Effector memory CD8-positive, alpha-beta T cell (primary cell): ENCODE results near the gene ATG101.

ENCODE experiments used
- ATAC-seq: fragments of 150-1000 bp; cut with Tn5 transposase; replicated peaks from 2 replicates; pipeline ENCODE4 v1.10.0; 2021; ENCODE audit warnings: mild to moderate bottlenecking, moderate library complexity
- DNase-seq, 3 experiments: peaks; one replicate each; pipeline ENCODE4 v3.0.0; 2021
- H3K27ac Mint-ChIP-seq, 2 donors: one replicate each; pipeline ENCODE4 v1.8.0; 2022; ENCODE audit warnings: mild to moderate bottlenecking in 2 of 2, mixed read lengths in 2 of 2, moderate library complexity in 2 of 2
- H3K27me3 Mint-ChIP-seq, 2 donors: one replicate each; pipeline ENCODE4 v1.8.0; 2022; ENCODE audit warnings: mixed read lengths in 2 of 2
- H3K36me3 Mint-ChIP-seq: one replicate; pipeline ENCODE4 v1.8.0; 2022; ENCODE audit warnings: mild to moderate bottlenecking, moderate library complexity, mixed read lengths; ENCODE audit not compliant: insufficient read depth
- H3K4me1 Mint-ChIP-seq, 2 donors: one replicate each; pipeline ENCODE4 v1.8.0; 2022; ENCODE audit warnings: low read depth in 2 of 2, mixed read lengths in 2 of 2
- H3K4me3 Mint-ChIP-seq, 2 donors: one replicate each; pipeline ENCODE4 v1.8.0; 2022; ENCODE audit warnings: mild to moderate bottlenecking in 2 of 2, mixed read lengths in 2 of 2, moderate library complexity in 2 of 2
- H3K9me3 Mint-ChIP-seq, 2 donors: one replicate each; pipeline ENCODE4 v1.8.0; 2022; ENCODE audit warnings: mixed read lengths in 2 of 2

Gene ATG101

DNA sequence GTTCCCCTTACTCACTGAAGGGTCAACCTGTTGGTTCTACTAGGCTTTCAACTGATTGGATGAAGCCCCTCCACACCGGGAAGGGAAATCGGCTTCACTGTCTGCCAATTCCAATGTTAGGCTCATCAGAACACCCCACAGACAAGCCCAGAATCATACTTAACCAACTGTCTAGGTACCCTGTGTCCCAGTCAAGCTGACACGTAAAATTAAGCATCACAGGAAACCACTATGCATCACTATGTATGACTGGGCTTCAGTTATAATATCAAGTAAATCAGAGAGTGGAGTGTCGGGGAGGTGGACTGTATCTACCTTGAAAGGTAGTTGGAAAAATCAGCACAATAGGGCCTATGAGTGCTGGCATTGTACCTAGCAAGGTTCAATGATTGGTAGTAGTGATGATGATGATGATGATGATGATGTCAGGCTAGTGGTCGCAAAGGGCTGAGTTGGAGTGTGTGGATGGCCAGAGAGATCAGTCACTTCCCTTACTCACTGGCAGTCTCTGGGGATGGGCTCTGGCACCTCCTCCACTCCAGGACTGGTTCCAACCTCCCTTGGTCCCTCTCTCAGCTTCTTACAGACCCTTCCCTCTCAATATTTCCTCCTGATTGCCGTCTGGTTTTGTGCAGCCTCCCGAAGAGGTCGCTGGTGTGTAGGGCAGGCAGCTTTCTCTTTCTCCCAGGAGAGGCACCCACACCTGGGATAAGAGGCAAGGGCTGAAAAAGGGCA lies 3.3 kb upstream of the ATG101 start:
- peaks cover 18 to 27% of the 10 kb centered on the region in 2 donors for H3K4me1 Mint-ChIP-seq
- H3K27ac Mint-ChIP-seq: no peak overlapping the region
- peaks cover 23 to 34% of the 10 kb centered on the region in 2 donors for H3K27me3 Mint-ChIP-seq
- DNase-seq: no peak
- H3K36me3 Mint-ChIP-seq: peaks cover 13% of the 10 kb centered on the region
- H3K4me3 Mint-ChIP-seq: no peak overlapping the region
- no peaks in the 10 kb centered on the region for H3K9me3 Mint-ChIP-seq
- no peak for ATAC-seq

DNA sequence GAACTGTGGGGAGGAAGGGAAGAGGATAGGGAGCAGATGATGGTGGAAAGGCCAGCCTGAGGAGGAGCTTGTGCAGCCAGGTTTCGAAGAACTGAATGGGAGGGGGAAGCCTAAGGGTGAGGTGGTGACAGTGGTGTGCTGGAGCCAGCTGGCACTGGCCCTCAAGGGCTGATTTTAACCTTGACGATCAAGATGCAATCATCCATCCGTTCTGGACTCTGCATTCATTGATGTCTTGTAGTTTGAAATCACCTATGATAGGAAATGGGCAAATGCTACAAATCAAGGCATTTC lies 2.8 kb upstream of the ATG101 start:
- H3K4me1 Mint-ChIP-seq: peaks cover 20 to 30% of the 10 kb centered on the region in 2 donors
- H3K27ac Mint-ChIP-seq: no peak overlapping the region
- peaks cover 23 to 34% of the 10 kb centered on the region in 2 donors for H3K27me3 Mint-ChIP-seq
- peaks cover 13% of the 10 kb centered on the region for H3K36me3 Mint-ChIP-seq
- DNase-seq: no peak
- no peak overlapping the region for H3K4me3 Mint-ChIP-seq
- no peak for ATAC-seq
- H3K9me3 Mint-ChIP-seq: no peaks in the 10 kb centered on the region

DNA sequence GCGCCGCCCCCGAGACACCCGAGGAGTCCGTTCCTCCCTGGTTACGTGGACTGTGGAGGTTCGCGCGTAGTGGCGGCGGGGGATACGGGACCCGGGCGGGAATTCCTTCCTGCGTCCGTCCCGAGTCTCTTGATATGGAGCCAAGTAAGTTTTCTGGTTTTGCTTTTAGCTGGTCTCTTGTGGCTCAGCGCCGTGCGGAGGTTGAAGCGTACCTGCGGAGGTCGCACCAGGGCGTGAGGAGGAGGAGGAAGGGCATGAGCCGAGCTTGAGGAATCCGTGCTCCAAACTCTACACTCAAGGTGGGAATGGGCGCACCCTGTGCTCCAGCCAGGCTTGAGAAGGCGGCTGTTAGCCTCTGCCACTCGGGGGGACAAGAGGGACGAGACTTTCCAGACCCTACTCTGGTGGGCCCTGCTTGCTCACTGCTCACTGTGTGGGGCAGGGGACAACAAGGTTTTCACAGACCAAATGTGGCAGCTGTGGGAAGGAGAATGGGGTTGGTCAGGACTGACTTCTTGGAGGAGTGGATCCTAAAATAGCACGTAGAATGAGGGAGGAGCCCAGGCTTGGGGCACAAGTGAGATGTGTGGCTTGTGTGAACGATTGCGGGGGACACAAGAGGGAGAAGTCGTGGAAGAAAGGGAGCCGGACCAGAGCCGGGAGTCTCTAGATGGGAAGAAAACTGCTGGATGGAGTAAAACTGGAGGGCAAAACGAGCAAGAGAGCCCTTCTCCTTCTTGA lies 577 bp downstream of the ATG101 start:
- ATAC-seq: no peak
- DNase-seq: no peak
- Mint-ChIP-seq H3K4me1 (peaks cover 34 to 39% of the 10 kb centered on the region in 2 donors), H3K27me3 (peaks cover 6 to 12% of the 10 kb centered on the region in 2 donors), H3K36me3 (peaks cover 36% of the 10 kb centered on the region), H3K4me3 (peak overlapping the region; percentile 93 to 96), H3K27ac (peak overlapping the region; percentile 97 to 98), H3K9me3 (no peaks in the 10 kb centered on the region)

DNA sequence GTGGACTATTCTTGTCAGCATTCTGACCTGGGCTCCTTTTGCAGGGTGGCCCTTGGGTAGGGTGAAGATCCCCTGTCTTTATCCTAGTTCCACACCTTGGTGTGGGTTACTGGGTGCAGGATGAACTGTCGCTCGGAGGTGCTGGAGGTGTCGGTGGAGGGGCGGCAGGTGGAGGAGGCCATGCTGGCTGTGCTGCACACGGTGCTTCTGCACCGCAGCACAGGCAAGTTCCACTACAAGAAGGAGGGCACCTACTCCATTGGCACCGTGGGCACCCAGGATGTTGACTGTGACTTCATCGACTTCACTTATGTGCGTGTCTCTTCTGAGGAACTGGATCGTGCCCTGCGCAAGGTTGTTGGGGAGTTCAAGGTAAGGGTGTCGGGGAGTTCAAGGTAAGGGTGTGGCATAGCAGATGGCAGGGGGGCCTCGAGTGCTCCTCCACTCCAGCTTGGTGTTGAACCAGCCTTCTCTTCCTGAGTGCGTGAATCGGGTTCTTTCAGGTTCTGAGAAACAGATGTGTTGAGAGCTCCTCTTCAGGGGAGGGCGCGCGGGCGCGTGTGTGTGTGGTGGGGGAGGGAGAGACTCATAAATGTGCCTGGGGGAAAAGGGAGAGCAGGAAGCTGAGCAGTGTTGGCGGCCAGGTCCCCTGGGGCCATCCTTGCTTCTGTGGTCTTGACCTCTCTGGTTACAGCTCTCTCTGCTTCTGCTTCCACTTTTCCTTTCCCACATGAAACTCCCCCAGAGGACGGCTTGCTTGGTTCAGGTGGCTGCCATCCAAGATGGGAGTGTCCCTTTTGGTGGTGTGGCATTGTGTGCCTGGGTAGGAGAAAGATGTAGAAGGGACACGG lies 4.0 kb downstream of the ATG101 start:
- Mint-ChIP-seq H3K9me3 (no peaks in the 10 kb centered on the region), H3K4me1 (peaks cover 34 to 39% of the 10 kb centered on the region in 2 donors), H3K27ac (peak overlapping the region; percentile 21 to 33), H3K27me3 (no peaks in the 10 kb centered on the region), H3K36me3 (peaks cover 54% of the 10 kb centered on the region), H3K4me3 (no peak overlapping the region)
- no peak for DNase-seq
- ATAC-seq: no peak

DNA sequence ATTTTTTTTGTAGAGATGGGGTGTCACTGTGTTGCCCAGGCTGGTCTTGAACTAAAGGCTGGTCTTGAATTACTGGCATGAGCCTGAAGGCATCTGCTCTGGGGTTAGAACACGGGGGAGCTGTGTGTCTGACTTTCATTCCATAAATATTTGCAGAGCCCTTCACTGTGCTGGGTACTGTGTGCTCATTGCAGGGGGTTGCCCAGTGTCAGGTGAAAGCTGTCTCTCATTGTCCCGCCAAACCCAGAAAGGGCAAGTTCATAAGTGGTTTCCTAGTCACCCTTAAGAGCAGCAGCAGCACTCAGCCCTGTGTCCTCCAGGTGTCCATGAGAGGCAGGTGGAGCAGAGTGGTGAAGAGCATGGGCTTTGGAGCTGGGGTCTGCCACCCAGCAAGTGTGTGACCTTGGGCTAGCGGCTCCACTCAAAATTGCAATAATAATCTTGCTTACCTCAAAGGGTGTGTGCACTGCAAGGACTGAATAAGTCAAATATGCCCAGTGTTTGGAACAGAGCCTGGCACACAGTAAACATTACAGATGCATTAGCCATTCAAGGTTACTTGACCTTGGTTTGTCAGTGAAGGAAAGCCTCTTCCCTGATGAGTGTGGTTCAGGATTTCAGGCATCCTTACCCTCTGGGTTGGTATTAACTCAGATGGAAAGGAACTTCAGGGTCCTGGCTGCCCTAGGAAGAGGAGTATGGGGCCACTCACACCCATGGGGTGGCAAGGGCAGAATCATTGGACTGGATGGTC lies 5.4 kb downstream of the ATG101 start:
- peaks cover 45% of the 10 kb centered on the region for H3K36me3 Mint-ChIP-seq
- H3K27ac Mint-ChIP-seq: no peak overlapping the region
- ATAC-seq (no peak), DNase-seq (no peak)
- no peaks in the 10 kb centered on the region for H3K27me3 Mint-ChIP-seq
- H3K4me1 Mint-ChIP-seq: peaks cover 28 to 32% of the 10 kb centered on the region in 2 donors
- no peak overlapping the region for H3K4me3 Mint-ChIP-seq
- no peaks in the 10 kb centered on the region for H3K9me3 Mint-ChIP-seq

DNA sequence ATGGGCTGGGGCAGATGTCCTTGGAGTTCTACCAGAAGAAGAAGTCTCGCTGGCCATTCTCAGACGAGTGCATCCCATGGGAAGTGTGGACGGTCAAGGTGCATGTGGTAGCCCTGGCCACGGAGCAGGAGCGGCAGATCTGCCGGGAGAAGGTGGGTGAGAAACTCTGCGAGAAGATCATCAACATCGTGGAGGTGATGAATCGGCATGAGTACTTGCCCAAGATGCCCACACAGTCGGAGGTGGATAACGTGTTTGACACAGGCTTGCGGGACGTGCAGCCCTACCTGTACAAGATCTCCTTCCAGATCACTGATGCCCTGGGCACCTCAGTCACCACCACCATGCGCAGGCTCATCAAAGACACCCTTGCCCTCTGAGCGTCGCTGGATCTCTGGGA lies 7.0 kb downstream of the ATG101 start:
- H3K9me3 Mint-ChIP-seq: no peaks in the 10 kb centered on the region
- DNase-seq: no peak
- no peak overlapping the region for H3K27ac Mint-ChIP-seq
- H3K27me3 Mint-ChIP-seq: no peaks in the 10 kb centered on the region
- H3K36me3 Mint-ChIP-seq: peaks cover 44% of the 10 kb centered on the region
- no peak overlapping the region for H3K4me3 Mint-ChIP-seq
- no peak for ATAC-seq
- H3K4me1 Mint-ChIP-seq: peaks cover 18 to 22% of the 10 kb centered on the region in 2 donors

DNA sequence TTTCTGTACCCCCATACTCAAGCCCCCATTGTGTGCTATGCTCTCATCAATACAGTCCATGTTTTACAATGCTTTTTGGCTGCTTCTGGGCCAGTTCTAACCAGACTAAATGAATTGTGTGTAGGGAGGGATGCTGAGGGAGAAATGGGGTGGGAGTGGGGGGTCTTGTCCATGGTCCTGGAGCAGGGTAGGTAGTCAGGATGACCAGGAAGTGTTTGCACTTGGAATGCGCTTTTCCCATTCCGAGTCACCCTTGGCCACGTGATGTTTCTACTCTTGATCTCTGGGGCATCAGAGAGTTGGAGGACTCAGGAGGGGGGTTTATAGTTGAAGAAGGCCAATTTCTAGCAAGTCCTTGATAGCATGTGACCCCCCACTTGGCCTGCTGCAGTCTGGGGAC lies 8.5 kb downstream of the ATG101 start:
- Mint-ChIP-seq H3K4me1 (peaks cover 10 to 18% of the 10 kb centered on the region in 2 donors), H3K36me3 (peaks cover 40% of the 10 kb centered on the region), H3K4me3 (no peak overlapping the region), H3K9me3 (no peaks in the 10 kb centered on the region), H3K27me3 (no peaks in the 10 kb centered on the region), H3K27ac (no peak overlapping the region)
- DNase-seq (no peak), ATAC-seq (no peak)

DNA sequence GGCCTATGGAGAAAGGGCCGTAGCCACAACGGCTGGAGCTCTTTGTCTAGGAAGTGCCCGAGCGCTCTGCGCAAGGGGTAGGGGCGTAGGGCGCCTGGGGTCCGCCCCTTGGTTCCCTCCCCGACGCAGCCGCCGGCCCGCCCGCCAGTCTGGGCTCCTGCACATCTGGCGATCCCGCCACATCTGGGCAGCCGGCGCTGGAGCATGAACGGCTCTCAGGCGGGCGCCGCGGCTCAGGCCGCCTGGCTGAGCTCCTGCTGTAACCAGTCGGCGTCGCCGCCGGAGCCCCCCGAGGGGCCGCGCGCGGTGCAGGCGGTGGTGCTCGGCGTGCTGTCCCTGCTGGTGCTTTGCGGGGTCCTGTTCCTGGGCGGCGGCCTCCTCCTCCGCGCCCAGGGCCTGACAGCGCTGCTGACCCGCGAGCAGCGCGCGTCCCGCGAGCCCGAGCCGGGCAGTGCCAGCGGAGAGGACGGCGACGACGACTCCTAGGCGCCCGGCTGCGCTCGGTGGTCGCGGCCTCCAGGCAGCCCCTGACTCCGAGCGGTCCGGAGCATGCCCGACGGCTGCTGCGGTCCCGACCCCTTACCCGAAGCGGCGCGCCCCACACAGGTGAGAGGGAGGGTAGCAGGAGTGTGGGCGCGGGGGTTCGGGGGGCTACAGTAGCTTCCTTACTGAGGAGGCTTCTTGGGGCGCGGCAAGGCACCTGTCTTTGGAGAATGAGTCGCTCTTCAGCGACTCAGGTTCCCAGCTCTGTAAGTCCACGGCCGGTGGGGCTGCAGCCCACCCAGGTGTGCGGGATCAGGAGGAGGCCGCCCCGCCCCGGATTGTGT lies 10.0 kb downstream of the ATG101 start, which contains the start of gene SMIM41:
TSS of gene SMIM41 (plus strand) at position 129 of the 827 bp plus-strand sequence. CDS start at position 205, 76 bp downstream.
- no peak for ATAC-seq
- H3K27me3 Mint-ChIP-seq: no peaks in the 10 kb centered on the region
- H3K27ac Mint-ChIP-seq: no peak within 1 kb of the TSS

DNA sequence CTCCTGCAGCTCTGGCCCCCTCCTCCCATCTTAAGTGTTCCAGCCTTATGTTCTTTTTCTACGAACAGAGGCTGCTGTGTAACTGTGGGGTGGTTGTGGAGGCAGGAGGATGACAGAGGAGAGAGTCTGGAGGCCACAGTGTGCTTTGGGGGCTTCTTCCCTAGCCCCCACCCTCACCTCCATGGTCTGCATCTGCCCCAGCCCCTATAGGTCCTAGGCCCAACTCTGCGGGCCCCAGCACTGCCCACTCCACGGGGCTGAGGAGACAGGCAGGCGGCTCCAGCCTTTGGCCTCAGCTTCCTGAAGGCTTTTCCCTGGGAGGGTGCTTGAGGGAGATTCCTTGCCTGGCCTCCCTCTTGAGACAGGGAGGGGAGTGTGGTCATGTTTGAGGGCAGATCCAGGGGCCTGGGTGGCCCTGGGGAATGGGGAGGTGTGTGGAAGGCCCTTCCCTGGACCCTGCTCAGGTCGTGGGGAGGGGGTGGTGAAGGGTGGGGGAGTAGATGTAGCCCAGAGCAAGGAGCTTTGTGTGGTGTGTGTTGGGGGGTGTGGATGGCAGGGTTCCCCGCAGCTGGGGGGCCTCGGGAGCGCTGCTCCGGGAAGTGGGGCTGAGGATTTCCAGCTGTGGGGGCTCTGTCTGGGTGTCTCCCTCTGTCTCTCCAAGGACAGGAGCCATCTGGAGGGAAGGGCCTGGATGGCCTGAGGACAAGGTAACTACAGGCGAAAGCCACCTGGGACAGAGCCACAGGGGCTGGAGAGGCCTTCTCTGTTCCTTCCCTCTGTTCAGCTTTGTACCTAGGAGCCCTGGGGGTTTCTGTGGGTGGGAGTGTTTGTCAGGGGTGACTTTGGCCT lies 10.8 kb downstream of the ATG101 start:
- peaks cover 20% of the 10 kb centered on the region for H3K36me3 Mint-ChIP-seq
- peaks cover 6 to 12% of the 10 kb centered on the region in 2 donors for H3K4me1 Mint-ChIP-seq
- no peak overlapping the region for H3K27ac Mint-ChIP-seq
- H3K27me3 Mint-ChIP-seq: peaks cover 0 to 4% of the 10 kb centered on the region in 2 donors
- no peak for DNase-seq
- no peak overlapping the region for H3K4me3 Mint-ChIP-seq
- ATAC-seq: no peak
- no peaks in the 10 kb centered on the region for H3K9me3 Mint-ChIP-seq

More for the DNA sequence above, 10.0 kb downstream of the ATG101 start, which contains the start of gene SMIM41:
- H3K36me3 Mint-ChIP-seq: peaks cover 27% of the 10 kb centered on the region
- no peak for DNase-seq
- no peak within 1 kb of the TSS for H3K4me3 Mint-ChIP-seq
- no peaks in the 10 kb centered on the region for H3K9me3 Mint-ChIP-seq
- peaks cover 6 to 12% of the 10 kb centered on the region in 2 donors for H3K4me1 Mint-ChIP-seq

DNA sequence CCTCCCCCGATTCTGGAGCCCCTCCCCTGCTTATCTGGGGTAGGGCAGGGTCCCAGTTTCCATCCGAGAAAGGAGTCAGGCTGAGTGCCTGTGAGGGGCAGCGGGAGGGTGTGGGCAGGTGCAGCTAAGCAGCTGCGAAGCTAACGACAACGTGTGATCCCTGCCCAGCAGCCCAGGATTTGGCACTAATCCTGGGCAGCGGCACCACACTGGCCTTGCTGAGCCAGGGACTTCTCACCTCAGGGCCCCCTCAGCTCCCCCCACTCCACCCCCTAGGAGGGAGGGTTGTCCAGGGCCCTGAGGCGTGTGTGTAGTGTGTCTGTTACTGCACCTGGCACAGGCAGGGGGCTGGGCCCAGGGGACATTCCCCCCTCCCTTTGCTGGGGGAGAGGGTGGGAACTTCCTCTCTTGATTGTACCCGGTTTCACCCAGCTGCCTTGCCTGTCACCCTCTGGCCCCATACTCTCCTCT lies 11.5 kb downstream of the ATG101 start:
- DNase-seq (no peak), ATAC-seq (peak; percentile 53)
- Mint-ChIP-seq H3K4me3 (no peak overlapping the region), H3K27me3 (peaks cover 0 to 8% of the 10 kb centered on the region in 2 donors), H3K27ac (no peak overlapping the region), H3K4me1 (peaks cover 6 to 12% of the 10 kb centered on the region in 2 donors), H3K36me3 (peaks cover 18% of the 10 kb centered on the region), H3K9me3 (no peaks in the 10 kb centered on the region)

DNA sequence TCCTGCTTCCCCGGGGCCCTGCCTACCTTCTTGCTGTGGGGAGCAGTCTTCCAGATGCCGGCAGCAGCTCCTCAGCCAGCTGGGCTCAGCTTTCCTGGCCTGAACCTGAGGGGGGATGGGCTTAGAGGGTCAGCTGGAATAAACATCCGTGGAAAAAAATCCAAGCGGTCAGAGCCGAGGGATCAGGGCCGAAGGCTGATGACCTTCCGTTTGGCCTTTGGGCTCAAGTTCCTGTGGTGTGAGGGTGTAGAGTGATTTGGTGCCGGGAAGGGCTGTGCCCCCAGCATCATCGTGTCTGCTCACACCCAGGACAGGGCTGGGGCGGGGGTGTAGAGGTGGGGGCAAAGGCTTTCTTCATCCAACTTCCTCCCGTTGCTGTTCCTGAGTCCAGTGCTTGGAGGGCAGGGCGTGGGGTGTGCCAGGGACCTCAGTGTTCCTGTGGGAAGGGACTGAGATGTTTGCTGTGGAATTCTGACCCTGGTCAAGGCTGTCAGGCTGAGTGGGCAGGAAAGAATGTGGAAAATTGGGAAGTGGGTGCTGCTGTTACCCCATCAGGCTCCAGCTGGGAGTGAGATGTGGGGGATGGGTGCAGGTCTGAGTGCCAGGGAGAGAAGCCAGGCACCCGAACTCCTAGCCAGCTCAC lies 12.4 kb downstream of the ATG101 start:
- Mint-ChIP-seq H3K4me1 (peaks cover 6 to 12% of the 10 kb centered on the region in 2 donors), H3K27ac (no peak overlapping the region), H3K4me3 (no peak overlapping the region), H3K36me3 (peaks cover 10% of the 10 kb centered on the region), H3K27me3 (peaks cover 1 to 16% of the 10 kb centered on the region in 2 donors), H3K9me3 (no peaks in the 10 kb centered on the region)
- DNase-seq (no peak), ATAC-seq (no peak)
